Neural cell (in vitro differentiated cells): ENCODE measurements around the gene ILF2.

Experiments
- CTCF ChIP-seq: fragments of 450-650 bp; IDR thresholded peaks from 2 replicates; pipeline ENCODE4 v1.5.1; 2014; ENCODE audit warnings: antibody characterized with exemption, mild to moderate bottlenecking, moderate library complexity; ENCODE audit not compliant: poor library complexity, severe bottlenecking
- EP300 ChIP-seq: fragments of 450-650 bp; conservative IDR thresholded peaks from 2 replicates; pipeline ENCODE4 v1.6.1; 2014; ENCODE audit warnings: antibody characterized with exemption, mild to moderate bottlenecking, moderate library complexity; ENCODE audit not compliant: poor library complexity, severe bottlenecking
- EZH2 ChIP-seq: fragments of 200-600, 300-800 bp; shearing (Covaris generic), sonication (generic); IDR thresholded peaks from 2 replicates; pipeline ENCODE4 v1.6.1; 2014; ENCODE audit warnings: antibody characterized with exemption, low read length, borderline replicate concordance, mild to moderate bottlenecking; ENCODE audit not compliant: insufficient read depth, poor library complexity, severe bottlenecking
- POLR2AphosphoS5 ChIP-seq: IDR thresholded peaks from 2 replicates; pipeline ENCODE4 v1.6.1; 2012
- RAD21 ChIP-seq: fragments of 450-650 bp; conservative IDR thresholded peaks from 2 replicates; pipeline ENCODE4 v1.6.1; 2014; ENCODE audit warnings: antibody characterized with exemption, mild to moderate bottlenecking, moderate library complexity
- TAF1 ChIP-seq: IDR thresholded peaks from 2 replicates; pipeline ENCODE4 v1.6.1; 2012; ENCODE audit warnings: low read depth
- TF ChIP-seq, protein P1 (sequence below): IDR thresholded peaks from 2 replicates; pipeline ENCODE4 v1.6.1; 2012; ENCODE audit warnings: borderline replicate concordance

DNA sequence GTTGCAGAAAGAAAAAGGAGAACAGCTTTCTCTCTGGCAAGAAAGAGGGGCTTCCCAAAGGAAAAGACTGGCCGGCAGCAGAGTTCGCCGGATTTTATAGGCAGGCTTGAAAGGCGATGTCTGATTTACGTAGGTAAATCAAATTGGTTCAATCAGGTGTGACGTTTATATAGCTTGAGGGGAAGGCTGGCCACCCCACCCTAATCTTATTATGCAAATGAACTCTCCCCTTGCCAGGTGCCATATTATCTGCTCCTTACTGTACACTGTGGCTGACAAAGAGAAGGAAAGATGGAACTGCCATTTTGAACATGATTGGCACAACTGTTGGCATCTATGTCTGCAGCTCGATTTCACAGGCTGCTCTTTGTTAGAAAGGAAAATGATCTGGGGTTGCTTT is 40.2 kb upstream of the ILF2 start:
- TF ChIP-seq RAD21 (no peak), CTCF (no peak), EP300 (no peak), POLR2AphosphoS5 (no peak), EZH2 (no peak), TAF1 (no peak)
- TF ChIP-seq, protein P1, sequence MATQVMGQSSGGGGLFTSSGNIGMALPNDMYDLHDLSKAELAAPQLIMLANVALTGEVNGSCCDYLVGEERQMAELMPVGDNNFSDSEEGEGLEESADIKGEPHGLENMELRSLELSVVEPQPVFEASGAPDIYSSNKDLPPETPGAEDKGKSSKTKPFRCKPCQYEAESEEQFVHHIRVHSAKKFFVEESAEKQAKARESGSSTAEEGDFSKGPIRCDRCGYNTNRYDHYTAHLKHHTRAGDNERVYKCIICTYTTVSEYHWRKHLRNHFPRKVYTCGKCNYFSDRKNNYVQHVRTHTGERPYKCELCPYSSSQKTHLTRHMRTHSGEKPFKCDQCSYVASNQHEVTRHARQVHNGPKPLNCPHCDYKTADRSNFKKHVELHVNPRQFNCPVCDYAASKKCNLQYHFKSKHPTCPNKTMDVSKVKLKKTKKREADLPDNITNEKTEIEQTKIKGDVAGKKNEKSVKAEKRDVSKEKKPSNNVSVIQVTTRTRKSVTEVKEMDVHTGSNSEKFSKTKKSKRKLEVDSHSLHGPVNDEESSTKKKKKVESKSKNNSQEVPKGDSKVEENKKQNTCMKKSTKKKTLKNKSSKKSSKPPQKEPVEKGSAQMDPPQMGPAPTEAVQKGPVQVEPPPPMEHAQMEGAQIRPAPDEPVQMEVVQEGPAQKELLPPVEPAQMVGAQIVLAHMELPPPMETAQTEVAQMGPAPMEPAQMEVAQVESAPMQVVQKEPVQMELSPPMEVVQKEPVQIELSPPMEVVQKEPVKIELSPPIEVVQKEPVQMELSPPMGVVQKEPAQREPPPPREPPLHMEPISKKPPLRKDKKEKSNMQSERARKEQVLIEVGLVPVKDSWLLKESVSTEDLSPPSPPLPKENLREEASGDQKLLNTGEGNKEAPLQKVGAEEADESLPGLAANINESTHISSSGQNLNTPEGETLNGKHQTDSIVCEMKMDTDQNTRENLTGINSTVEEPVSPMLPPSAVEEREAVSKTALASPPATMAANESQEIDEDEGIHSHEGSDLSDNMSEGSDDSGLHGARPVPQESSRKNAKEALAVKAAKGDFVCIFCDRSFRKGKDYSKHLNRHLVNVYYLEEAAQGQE = no peak
